IMR-90 (cell line): Measurements from ENCODE around the gene PPIH.

ENCODE experiments used
- BHLHE40 ChIP-seq: fragments of 150-350 bp; IDR thresholded peaks from 2 replicates; pipeline ENCODE4 v1.6.1; 2016; ENCODE audit warnings: mild to moderate bottlenecking, low read depth, low read length
- CEBPB ChIP-seq: IDR thresholded peaks from 2 replicates; pipeline ENCODE4 v1.6.1; 2012; ENCODE audit warnings: low read depth, low read length, improper control_type of control experiment
- CTCF ChIP-seq: conservative IDR thresholded peaks from 2 replicates; pipeline ENCODE4 v1.5.1; 2012; ENCODE audit warnings: mild to moderate bottlenecking, low read depth, low read length, improper control_type of control experiment
- POLR2A ChIP-seq: IDR thresholded peaks from 2 replicates; pipeline ENCODE4 v1.6.1; 2012; ENCODE audit warnings: mild to moderate bottlenecking, low read depth, low read length
- RAD21 ChIP-seq: IDR thresholded peaks from 2 replicates; pipeline ENCODE4 v1.6.1; 2012; ENCODE audit warnings: low read length, improper control_type of control experiment
- RCOR1 ChIP-seq: IDR thresholded peaks from 2 replicates; pipeline ENCODE4 v1.6.1; 2012; ENCODE audit warnings: mild to moderate bottlenecking, low read length, improper control_type of control experiment; ENCODE audit not compliant: insufficient replicate concordance
- RFX5 ChIP-seq: IDR thresholded peaks from 2 replicates; pipeline ENCODE4 v1.8.0; 2012; ENCODE audit warnings: low read depth, mild to moderate bottlenecking, low read length, moderate library complexity
- SMC3 ChIP-seq: fragments of 150-350 bp; IDR thresholded peaks from 2 replicates; pipeline ENCODE4 v1.6.1; 2016; ENCODE audit warnings: low read depth, mild to moderate bottlenecking, antibody characterized with exemption, low read length, moderate library complexity
- USF2 ChIP-seq: fragments of 150-350 bp; IDR thresholded peaks from 2 replicates; pipeline ENCODE4 v1.6.1; 2017; ENCODE audit warnings: mild to moderate bottlenecking, antibody characterized with exemption, low read length, low read depth

GRCh38 chr1:42700006-42700405 is 41.8 kb downstream of the PPIH start:
- TF ChIP-seq CEBPB (no peak), CTCF (no peak), USF2 (no peak), BHLHE40 (no peak), RFX5 (no peak), POLR2A (no peak), RAD21 (no peak), RCOR1 (no peak), SMC3 (no peak)
